HG03442 (cell line): Measurements from ENCODE around the gene KATNAL1.

Experiments used
- ATAC-seq: cut with Tn5 transposase; IDR thresholded peaks from one replicate; pipeline ENCODE4 v1.9.1; 2021; ENCODE audit warnings: mild to moderate bottlenecking, moderate library complexity; ENCODE audit not compliant: unreplicated experiment

KATNAL1 gene

GRCh38 chr13:30307194-30307970 is at the start of gene KATNAL1:
Gene KATNAL1 (minus strand): TSS chr13:30307551. CDS start chr13:30283777, 23,774 bp downstream.
- ATAC-seq, result peak; percentile 53

- no peak for ATAC-seq
These were observed 48.5 kb upstream of the KATNAL1 start for GRCh38 chr13:30355839-30356238.

GRCh38 chr13:30355384-30355699 is 48.0 kb upstream of the KATNAL1 start:
- no peak for ATAC-seq

- no peak for ATAC-seq
These were observed 47.4 kb upstream of the KATNAL1 start for GRCh38 chr13:30354493-30355383.

- ATAC-seq, result no peak
These were observed 46.3 kb upstream of the KATNAL1 start for GRCh38 chr13:30353471-30354215.

GRCh38 chr13:30353060-30353459 is 45.7 kb upstream of the KATNAL1 start:
- ATAC-seq, result no peak

GRCh38 chr13:30352121-30352520 is 44.8 kb upstream of the KATNAL1 start:
- ATAC-seq, result no peak

- no peak for ATAC-seq
These were observed 39.4 kb upstream of the KATNAL1 start for GRCh38 chr13:30346789-30347167.

- ATAC-seq, result no peak
These were observed 38.9 kb upstream of the KATNAL1 start for GRCh38 chr13:30346153-30346788.

GRCh38 chr13:30345426-30346100 is 38.2 kb upstream of the KATNAL1 start:
- no peak for ATAC-seq

GRCh38 chr13:30341815-30342570 is 34.6 kb upstream of the KATNAL1 start:
- no peak for ATAC-seq

- ATAC-seq, result no peak
These were observed 33.2 kb upstream of the KATNAL1 start for GRCh38 chr13:30340331-30341250.

GRCh38 chr13:30339738-30340330 is 32.5 kb upstream of the KATNAL1 start:
- no peak for ATAC-seq

GRCh38 chr13:30338952-30339351 is 31.6 kb upstream of the KATNAL1 start:
- ATAC-seq, result no peak

- ATAC-seq, result no peak
These were observed 31.0 kb upstream of the KATNAL1 start for GRCh38 chr13:30338331-30338851.

- no peak for ATAC-seq
These were observed 29.8 kb upstream of the KATNAL1 start for GRCh38 chr13:30337061-30337610.

- no peak for ATAC-seq
These were observed 27.5 kb upstream of the KATNAL1 start for GRCh38 chr13:30334663-30335386.
